WTC11 (cell line): ENCODE results near the gene ABCC4.

Experiments
- CBFB ChIP-seq: sonication (generic); formaldehyde crosslinking; IDR thresholded peaks from 2 replicates; pipeline ENCODE4 v1.8.1; 2022; ENCODE audit warnings: mild to moderate bottlenecking, low read depth, missing genetic modification reagents
- EMX1 ChIP-seq: fragments of 250-450 bp; sonication (Bioruptor Pico); IDR thresholded peaks from 2 replicates; pipeline ENCODE4 v1.8.0; 2021; ENCODE audit warnings: mild to moderate bottlenecking
- ESRRA ChIP-seq: sonication (generic); formaldehyde crosslinking; IDR thresholded peaks from 2 replicates; pipeline ENCODE4 v1.8.1; 2022; ENCODE audit warnings: mild to moderate bottlenecking, missing genetic modification reagents, borderline replicate concordance
- ZNF671 ChIP-seq: fragments of 250-450 bp; sonication (Bioruptor Pico); IDR thresholded peaks from 2 replicates; pipeline ENCODE4 v1.8.0; 2021; ENCODE audit warnings: mild to moderate bottlenecking
- TF ChIP-seq, protein P1 (sequence below): sonication (generic); formaldehyde crosslinking; IDR thresholded peaks from 2 replicates; pipeline ENCODE4 v1.8.1; 2022; ENCODE audit warnings: missing genetic modification reagents, borderline replicate concordance
- TF ChIP-seq, protein P2 (sequence below): sonication (generic); formaldehyde crosslinking; IDR thresholded peaks from 2 replicates; pipeline ENCODE4 v1.8.1; 2023; ENCODE audit warnings: mild to moderate bottlenecking, missing genetic modification reagents, moderate library complexity
- TF ChIP-seq, protein P3 (sequence below): sonication (generic); formaldehyde crosslinking; IDR thresholded peaks from 2 replicates; pipeline ENCODE4 v1.8.1; 2023; ENCODE audit warnings: mild to moderate bottlenecking, missing genetic modification reagents
- TF ChIP-seq, protein P4 (sequence below): sonication (generic); formaldehyde crosslinking; conservative IDR thresholded peaks from 2 replicates; pipeline ENCODE4 v1.8.1; 2022; ENCODE audit warnings: mild to moderate bottlenecking, missing genetic modification reagents

DNA sequence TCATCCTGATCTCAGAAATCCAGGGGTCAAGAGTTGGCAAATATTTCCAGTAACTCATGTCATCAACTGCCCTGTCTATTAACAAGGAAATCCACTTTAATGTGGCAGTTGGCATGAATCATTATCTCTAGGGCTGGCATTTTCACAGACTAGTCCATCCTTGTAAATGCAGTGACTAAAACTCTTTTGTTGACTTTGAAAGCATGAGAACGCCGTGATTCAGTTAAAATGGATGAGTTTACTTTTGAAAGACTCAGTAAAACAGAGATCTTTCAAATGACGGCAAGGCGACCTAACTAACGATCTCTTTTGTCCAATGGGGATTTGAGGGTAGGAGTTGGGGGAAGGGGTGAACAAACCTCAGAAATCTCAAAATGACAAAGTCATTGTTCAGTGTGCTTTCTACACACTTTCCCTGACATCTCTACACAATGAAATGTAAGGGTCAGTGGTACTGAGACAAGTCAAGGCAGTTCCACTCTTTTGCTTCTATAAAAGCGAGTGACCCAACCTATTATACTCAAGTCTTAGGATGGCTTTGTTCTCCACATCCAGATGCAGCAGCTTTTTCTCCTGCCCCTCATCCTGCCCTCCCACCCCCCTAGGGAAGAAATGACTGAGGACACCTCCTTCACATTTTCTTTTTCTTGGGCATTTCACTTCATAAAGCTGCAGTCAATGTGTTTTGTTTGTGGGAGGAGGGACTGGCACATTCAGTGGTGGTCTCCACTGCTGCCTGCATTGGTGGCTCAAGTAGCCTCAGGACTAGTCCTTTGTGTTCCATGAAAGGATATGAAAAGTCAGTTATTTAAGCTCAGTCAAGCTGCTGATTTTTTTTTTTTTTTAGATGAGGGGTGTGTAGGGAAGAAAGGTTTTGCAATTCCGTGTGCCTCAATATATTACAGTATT lies 200.5 kb downstream of the ABCC4 start:
- TF ChIP-seq, protein P1, sequence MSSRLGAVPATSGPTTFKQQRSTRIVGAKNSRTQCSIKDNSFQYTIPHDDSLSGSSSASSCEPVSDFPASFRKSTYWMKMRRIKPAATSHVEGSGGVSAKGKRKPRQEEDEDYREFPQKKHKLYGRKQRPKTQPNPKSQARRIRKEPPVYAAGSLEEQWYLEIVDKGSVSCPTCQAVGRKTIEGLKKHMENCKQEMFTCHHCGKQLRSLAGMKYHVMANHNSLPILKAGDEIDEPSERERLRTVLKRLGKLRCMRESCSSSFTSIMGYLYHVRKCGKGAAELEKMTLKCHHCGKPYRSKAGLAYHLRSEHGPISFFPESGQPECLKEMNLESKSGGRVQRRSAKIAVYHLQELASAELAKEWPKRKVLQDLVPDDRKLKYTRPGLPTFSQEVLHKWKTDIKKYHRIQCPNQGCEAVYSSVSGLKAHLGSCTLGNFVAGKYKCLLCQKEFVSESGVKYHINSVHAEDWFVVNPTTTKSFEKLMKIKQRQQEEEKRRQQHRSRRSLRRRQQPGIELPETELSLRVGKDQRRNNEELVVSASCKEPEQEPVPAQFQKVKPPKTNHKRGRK (CRISPR knock-in tag) = no peak
- TF ChIP-seq ESRRA (no peak), ZNF671 (CRISPR knock-in tag) (no peak), EMX1 (CRISPR knock-in tag) (no peak), CBFB (CRISPR knock-in tag) (no peak)
- TF ChIP-seq, protein P2, sequence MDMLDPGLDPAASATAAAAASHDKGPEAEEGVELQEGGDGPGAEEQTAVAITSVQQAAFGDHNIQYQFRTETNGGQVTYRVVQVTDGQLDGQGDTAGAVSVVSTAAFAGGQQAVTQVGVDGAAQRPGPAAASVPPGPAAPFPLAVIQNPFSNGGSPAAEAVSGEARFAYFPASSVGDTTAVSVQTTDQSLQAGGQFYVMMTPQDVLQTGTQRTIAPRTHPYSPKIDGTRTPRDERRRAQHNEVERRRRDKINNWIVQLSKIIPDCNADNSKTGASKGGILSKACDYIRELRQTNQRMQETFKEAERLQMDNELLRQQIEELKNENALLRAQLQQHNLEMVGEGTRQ (CRISPR knock-in tag) = no peak
- TF ChIP-seq, protein P3, sequence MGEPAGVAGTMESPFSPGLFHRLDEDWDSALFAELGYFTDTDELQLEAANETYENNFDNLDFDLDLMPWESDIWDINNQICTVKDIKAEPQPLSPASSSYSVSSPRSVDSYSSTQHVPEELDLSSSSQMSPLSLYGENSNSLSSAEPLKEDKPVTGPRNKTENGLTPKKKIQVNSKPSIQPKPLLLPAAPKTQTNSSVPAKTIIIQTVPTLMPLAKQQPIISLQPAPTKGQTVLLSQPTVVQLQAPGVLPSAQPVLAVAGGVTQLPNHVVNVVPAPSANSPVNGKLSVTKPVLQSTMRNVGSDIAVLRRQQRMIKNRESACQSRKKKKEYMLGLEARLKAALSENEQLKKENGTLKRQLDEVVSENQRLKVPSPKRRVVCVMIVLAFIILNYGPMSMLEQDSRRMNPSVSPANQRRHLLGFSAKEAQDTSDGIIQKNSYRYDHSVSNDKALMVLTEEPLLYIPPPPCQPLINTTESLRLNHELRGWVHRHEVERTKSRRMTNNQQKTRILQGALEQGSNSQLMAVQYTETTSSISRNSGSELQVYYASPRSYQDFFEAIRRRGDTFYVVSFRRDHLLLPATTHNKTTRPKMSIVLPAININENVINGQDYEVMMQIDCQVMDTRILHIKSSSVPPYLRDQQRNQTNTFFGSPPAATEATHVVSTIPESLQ (CRISPR knock-in tag) = no peak
- TF ChIP-seq, protein P4, sequence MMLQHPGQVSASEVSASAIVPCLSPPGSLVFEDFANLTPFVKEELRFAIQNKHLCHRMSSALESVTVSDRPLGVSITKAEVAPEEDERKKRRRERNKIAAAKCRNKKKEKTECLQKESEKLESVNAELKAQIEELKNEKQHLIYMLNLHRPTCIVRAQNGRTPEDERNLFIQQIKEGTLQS (CRISPR knock-in tag) = no peak
